MG63 (cell line): ENCODE results near the gene CSN2. TPM values are rescaled to one million over a fixed set of nuclear protein-coding genes. Genes with fewer than 3 reads are reported as not detected.
"Not testable (repeated sequence)": the region's sequence is repeated elsewhere in the genome, so short reads cannot be mapped to it uniquely, and the experiment has no call there.

ENCODE experiments used
- DNase-seq: peaks from one replicate; pipeline ENCODE4 v3.0.0-alpha.2; 2020
- H3K27me3 ChIP-seq: fragments of 250-450 bp; sonication (Bioruptor Pico); 2 replicates; pipeline ENCODE4 v1.5.1; 2020; ENCODE audit warnings: mild to moderate bottlenecking, moderate library complexity
- H3K36me3 ChIP-seq: fragments of 250-450 bp; sonication (Bioruptor Pico); 2 replicates; pipeline ENCODE4 v1.5.1; 2020; ENCODE audit warnings: mild to moderate bottlenecking, moderate library complexity
- H3K4me3 ChIP-seq: fragments of 250-450 bp; sonication (Bioruptor Pico); 2 replicates; pipeline ENCODE4 v1.5.1; 2020; ENCODE audit warnings: mild to moderate bottlenecking, moderate library complexity
- H3K9me3 ChIP-seq: fragments of 250-450 bp; sonication (Bioruptor Pico); 2 replicates; pipeline ENCODE4 v1.5.1; 2020; ENCODE audit warnings: mild to moderate bottlenecking, moderate library complexity
- total RNA-seq: library from RNA; depleted of rRNA; stranded (reverse); fragments of >200 nt; shearing (Covaris generic); gene quantifications from 2 replicates; pipeline ENCODE4 v1.2.3, GENCODE V29; 2014; ENCODE audit warnings: low replicate concordance; rRNA removed

The CSN2 gene
- total RNA-seq, 1 experiment from 2014 or later: not detected

- not testable (repeated sequence) for H3K27me3 ChIP-seq, H3K4me3 ChIP-seq, H3K36me3 ChIP-seq, DNase-seq, H3K9me3 ChIP-seq
These were observed 41.6 kb downstream of the CSN2 start for GRCh38 chr4:69923782-69924410.

- no peak for DNase-seq
- Histone ChIP-seq H3K36me3 (no peaks in the 10 kb centered on the region), H3K4me3 (no peak overlapping the region), H3K27me3 (no peaks in the 10 kb centered on the region), H3K9me3 (no peaks in the 10 kb centered on the region)
These were observed 44.7 kb downstream of the CSN2 start for GRCh38 chr4:69920874-69921273.

GRCh38 chr4:69910016-69910782 is 55.3 kb downstream of the CSN2 start:
- H3K4me3 ChIP-seq: no peak overlapping the region
- H3K36me3 ChIP-seq: no peaks in the 10 kb centered on the region
- H3K9me3 ChIP-seq: no peaks in the 10 kb centered on the region
- DNase-seq: no peak
- no peaks in the 10 kb centered on the region for H3K27me3 ChIP-seq

GRCh38 chr4:69909195-69909594 is 56.3 kb downstream of the CSN2 start:
- no peak for DNase-seq
- H3K36me3 ChIP-seq: no peaks in the 10 kb centered on the region
- H3K9me3 ChIP-seq: no peaks in the 10 kb centered on the region
- H3K4me3 ChIP-seq: no peak overlapping the region
- no peaks in the 10 kb centered on the region for H3K27me3 ChIP-seq

GRCh38 chr4:69907151-69907550 is 58.4 kb downstream of the CSN2 start:
- no peak for DNase-seq
- H3K36me3 ChIP-seq: no peaks in the 10 kb centered on the region

More at GRCh38 chr4:69907151-69907550, 58.4 kb downstream of the CSN2 start:
- Histone ChIP-seq H3K4me3 (no peak overlapping the region), H3K27me3 (no peaks in the 10 kb centered on the region), H3K9me3 (no peaks in the 10 kb centered on the region)

Other genes starting within 250 kb of the CSN2 start
- gene SULT1B1, start 205.1 kb downstream of the CSN2 start, total RNA-seq: 0.03 TPM in 1 of 2 replicates, not detected in the other
- gene SULT1E1, start 105.6 kb downstream of the CSN2 start, total RNA-seq: not detected in 2 replicates
- gene CSN1S1, start 34.7 kb downstream of the CSN2 start, total RNA-seq: not detected in 2 replicates
- gene STATH, start 30.2 kb upstream of the CSN2 start, total RNA-seq: not detected in 2 replicates
- not detected in 2 replicates for gene HTN3, start 62.7 kb upstream of the CSN2 start, total RNA-seq
- gene HTN1, start 84.7 kb upstream of the CSN2 start, total RNA-seq: not detected in 2 replicates
- not detected in 2 replicates for gene PRR27, start 188.5 kb upstream of the CSN2 start, total RNA-seq
- not detected in 2 replicates for gene ODAM, start 230.0 kb upstream of the CSN2 start, total RNA-seq